SK-N-SH (cell line): ENCODE measurements around the gene PTGIS. TPM values are rescaled to one million over a fixed set of nuclear protein-coding genes. Genes with fewer than 3 reads are reported as not detected.

Source experiments
- CTCF ChIA-PET: fragments of 300-600, 350-600 bp; formaldehyde crosslinking; extraction: SDS; loops from one replicate; lab custom pipeline; 2021; lab: Yijun Ruan, JAX
- POLR2A ChIA-PET: fragments of 350-600 bp; sonication (Branson Sonifier 250); formaldehyde crosslinking; extraction: SDS; loops from one replicate; lab custom pipeline; 2020; ENCODE audit warnings: antibody characterized with exemption, inconsistent platforms; lab: Yijun Ruan, JAX
- DNase-seq: peaks from one replicate; pipeline ENCODE4 v3.0.0; 2012
- H2AFZ ChIP-seq: fragments of 200-600 bp; sonication (generic); 2 replicates; pipeline ENCODE4 v1.8.1; 2016; ENCODE audit warnings: antibody characterized with exemption, mild to moderate bottlenecking, low read depth
- H3F3A ChIP-seq: fragments of 200-600 bp; sonication (generic); replicated peaks from 2 replicates; pipeline ENCODE3; 2016; ENCODE audit warnings: antibody characterized with exemption, mild to moderate bottlenecking; ENCODE audit not compliant: insufficient read depth
- H3K27ac ChIP-seq, 2 experiments: fragments of 200-500 bp in 1 of 2; fragments of 200-600 bp in 1 of 2; sonication (Bioruptor generic) in 1 of 2; sonication (generic), shearing (Covaris generic) in 1 of 2; 2 replicates each; pipeline versions ENCODE4 v1.5.1 to v1.6.1; 2014 to 2016; ENCODE audit warnings: low read depth in 2 of 2, inconsistent platforms in 1 of 2, low read length in 1 of 2, mild to moderate bottlenecking in 1 of 2, mixed read lengths in 1 of 2
- H3K27me3 ChIP-seq: fragments of 200-600 bp; sonication (generic), shearing (Covaris generic); 2 replicates; pipeline ENCODE4 v1.6.1; 2016; ENCODE audit warnings: mixed run types; ENCODE audit not compliant: insufficient read depth
- H3K36me3 ChIP-seq, 2 experiments: fragments of 200-500 bp in 1 of 2; fragments of 200-600 bp in 1 of 2; sonication (Bioruptor generic) in 1 of 2; sonication (generic) in 1 of 2; replicated peaks in 1 of 2; 2 replicates each; pipeline versions ENCODE3 to v1.5.1; 2014 to 2016; ENCODE audit warnings: low read length in 1 of 2, mild to moderate bottlenecking in 1 of 2; ENCODE audit not compliant: insufficient read depth in 2 of 2, control insufficient read depth in 1 of 2
- H3K4me1 ChIP-seq, 2 experiments: fragments of 200-500 bp in 1 of 2; fragments of 200-600 bp in 1 of 2; sonication (Bioruptor generic) in 1 of 2; sonication (generic), shearing (Covaris generic) in 1 of 2; 2 replicates each; pipeline versions ENCODE4 v1.5.1 to v1.6.1; 2014 to 2016; ENCODE audit warnings: low read depth in 1 of 2, low read length in 1 of 2, mixed run types in 1 of 2; ENCODE audit not compliant: insufficient read depth in 2 of 2, control insufficient read depth in 1 of 2
- H3K4me2 ChIP-seq: fragments of 200-600 bp; sonication (generic), shearing (Covaris generic); 2 replicates; pipeline ENCODE4 v1.6.1; 2017; ENCODE audit warnings: mixed run types
- H3K4me3 ChIP-seq, 2 experiments: fragments of 200-500 bp in 1 of 2; fragments of 200-600 bp in 1 of 2; sonication (Bioruptor generic) in 1 of 2; sonication (generic), shearing (Covaris generic) in 1 of 2; 2 replicates each; pipeline versions ENCODE4 v1.5.1 to v1.8.1; 2014 to 2016; ENCODE audit warnings: low read depth in 2 of 2, inconsistent platforms in 1 of 2, low read length in 1 of 2, mild to moderate bottlenecking in 1 of 2, mixed read lengths in 1 of 2, moderate library complexity in 1 of 2
- H3K79me2 ChIP-seq: fragments of 200-600 bp; sonication (generic); 2 replicates; pipeline ENCODE4 v1.8.1; 2017; ENCODE audit warnings: mild to moderate bottlenecking; ENCODE audit not compliant: insufficient read depth
- H3K9ac ChIP-seq: fragments of 200-600 bp; sonication (generic); 2 replicates; pipeline ENCODE4 v1.6.1; 2017; ENCODE audit warnings: mixed run types
- H3K9me2 ChIP-seq: fragments of 200-600 bp; sonication (generic); 2 replicates; pipeline ENCODE4 v1.6.1; 2017; ENCODE audit warnings: mixed run types
- H3K9me3 ChIP-seq: fragments of 200-600 bp; sonication (generic); 2 replicates; pipeline ENCODE4 v1.6.1; 2017; ENCODE audit warnings: mixed run types, mild to moderate bottlenecking, moderate library complexity
- H4K20me1 ChIP-seq: fragments of 200-600 bp; sonication (generic); 2 replicates; pipeline ENCODE4 v1.6.1; 2017; ENCODE audit warnings: mild to moderate bottlenecking, mixed run types; ENCODE audit not compliant: insufficient read depth
- ELF1 ChIP-seq: IDR thresholded peaks from 2 replicates; pipeline ENCODE4 v1.4.0; 2012
- EP300 ChIP-seq, 2 experiments: IDR thresholded peaks; 2 replicates each; pipeline versions ENCODE4 v1.4.0 to v1.6.1; 2012; ENCODE audit warnings: borderline replicate concordance in 1 of 2, low read depth in 1 of 2, low read length in 1 of 2
- FOXM1 ChIP-seq: IDR thresholded peaks from 2 replicates; pipeline ENCODE4 v1.4.0; 2012; ENCODE audit warnings: low read depth, mild to moderate bottlenecking
- GABPA ChIP-seq: IDR thresholded peaks from 2 replicates; pipeline ENCODE4 v1.4.0; 2012; ENCODE audit warnings: low read depth, mild to moderate bottlenecking
- MEF2A ChIP-seq: IDR thresholded peaks from 2 replicates; pipeline ENCODE4 v1.4.0; 2012; ENCODE audit warnings: low read depth, borderline replicate concordance
- MXI1 ChIP-seq: IDR thresholded peaks from 2 replicates; pipeline ENCODE4 v1.6.1; 2012; ENCODE audit warnings: mild to moderate bottlenecking, low read depth, low read length, improper control_type of control experiment
- NRF1 ChIP-seq: IDR thresholded peaks from 2 replicates; pipeline ENCODE4 v1.6.1; 2012; ENCODE audit warnings: low read depth, mild to moderate bottlenecking, low read length
- POLR2AphosphoS5 ChIP-seq: IDR thresholded peaks from 2 replicates; pipeline ENCODE4 v1.6.1; 2012; ENCODE audit warnings: low read depth, low read length
- RXRA ChIP-seq: IDR thresholded peaks from 2 replicates; pipeline ENCODE4 v1.4.0; 2012; ENCODE audit warnings: low read depth, mild to moderate bottlenecking, borderline replicate concordance
- TAF1 ChIP-seq: IDR thresholded peaks from 2 replicates; pipeline ENCODE4 v1.6.1; 2012; ENCODE audit warnings: low read depth, mild to moderate bottlenecking, low read length, moderate library complexity, borderline replicate concordance
- USF2 ChIP-seq: fragments of 150-350 bp; IDR thresholded peaks from 2 replicates; pipeline ENCODE4 v1.6.1; 2017; ENCODE audit warnings: antibody characterized with exemption, low read length, low read depth, borderline replicate concordance
- ZBTB33 ChIP-seq: IDR thresholded peaks from 2 replicates; pipeline ENCODE4 v1.4.0; 2012; ENCODE audit warnings: low read depth, borderline replicate concordance
- WGBS: methylation state at CpG from one replicate; pipeline ENCODE4 v1.1.6; 2017; ENCODE audit warnings: low lambda C conversion rate; 5-methylcytosine and 5-hydroxymethylcytosine counted together
- polyA plus RNA-seq, 3 experiments: library from polyadenylated mRNA; depleted of rRNA; stranded (reverse); fragments of >200 nt; gene quantifications; 2 replicates each; pipeline ENCODE4 v1.2.3, GENCODE V29; 2012

Gene PTGIS
- polyA plus RNA-seq, 1 of the 3 experiments (the other 2 are of a cell fraction), result 1.0 TPM

GRCh38 chr20:49590163-49591017, 22.5 kb upstream of the PTGIS start (continued):
- TF ChIP-seq USF2 (no peak), MEF2A (no peak), FOXM1 (no peak), MXI1 (no peak), TAF1 (no peak), ELF1 (no peak), EP300 (IDR thresholded peaks at IDR 0.05; ENCODE audit: borderline replicate concordance in 1 of 2, low read depth in 1 of 2, low read length in 1 of 2) (no peak)

GRCh38 chr20:49589747-49590146, 21.8 kb upstream of the PTGIS start:
- no peak for DNase-seq
- H3K27me3 ChIP-seq, result no peaks in the 10 kb centered on the region
- H3K9ac ChIP-seq, result no peak overlapping the region
- POLR2A ChIA-PET, result no interaction called here
- H3F3A ChIP-seq, result peaks cover 4% of the 10 kb centered on the region
- no peak overlapping the region for H3K4me3 ChIP-seq
- H2AFZ ChIP-seq, result no peak overlapping the region
- CTCF ChIA-PET, result interaction anchor here (1.6 to 3.2 kb wide), 2 partner anchors 19 to 48 kb away, joined by 4 to 18 read pairs; no protein-coding TSS in a partner anchor
- H3K36me3 ChIP-seq, result no peaks in the 10 kb centered on the region
- H3K9me2 ChIP-seq, result no peaks in the 10 kb centered on the region
- H3K4me1 ChIP-seq, result no peaks in the 10 kb centered on the region; a peak in 2 of 4 replicates
- no peak for TF ChIP-seq GABPA
- no peak for TF ChIP-seq ZBTB33
- TF ChIP-seq NRF1, result no peak
- no peak for TF ChIP-seq POLR2AphosphoS5
- no peak for TF ChIP-seq RXRA
- WGBS, result 80% methylated on average over 6 of the region's 6 CpGs
- no peak overlapping the region for H3K4me2 ChIP-seq
- H3K27ac ChIP-seq, result no peak overlapping the region
- no peaks in the 10 kb centered on the region for H4K20me1 ChIP-seq
- H3K79me2 ChIP-seq, result no peaks in the 10 kb centered on the region
- H3K9me3 ChIP-seq, result no peaks in the 10 kb centered on the region
